Fibroblast of peridontal ligament (primary cell): ENCODE results near the gene NCOA1.
A peak's percentile ranks its signal among the peaks of the same experiment; 100 is the strongest.
"Not testable (repeated sequence)": the region's sequence is repeated elsewhere in the genome, so short reads cannot be mapped to it uniquely, and the experiment has no call there.

Source experiments
- DNase-seq: peaks from one replicate; pipeline ENCODE4 v3.0.0-alpha.2; 2010; ENCODE audit errors: extremely low read depth

NCOA1 gene

DNA sequence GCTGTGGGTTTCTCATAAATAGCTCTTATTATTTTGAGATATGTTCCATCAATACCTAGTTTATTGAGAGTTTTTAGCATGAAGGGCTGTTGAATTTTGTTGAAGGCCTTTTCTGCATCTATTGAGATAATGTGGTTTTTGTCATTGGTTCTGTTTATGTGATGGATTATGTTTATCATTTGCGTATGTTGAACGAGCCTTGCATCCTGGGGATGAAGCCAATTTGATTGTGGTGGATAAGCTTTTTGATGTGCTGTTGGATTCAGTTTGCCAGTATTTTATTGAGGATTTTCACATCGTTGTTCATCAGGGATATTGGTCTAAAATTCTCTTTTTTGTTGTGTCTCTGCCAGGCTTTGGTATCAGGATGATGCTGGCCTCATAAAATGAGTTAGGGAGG, 42.5 kb downstream of the NCOA1 start:
- not testable (repeated sequence) for DNase-seq

DNA sequence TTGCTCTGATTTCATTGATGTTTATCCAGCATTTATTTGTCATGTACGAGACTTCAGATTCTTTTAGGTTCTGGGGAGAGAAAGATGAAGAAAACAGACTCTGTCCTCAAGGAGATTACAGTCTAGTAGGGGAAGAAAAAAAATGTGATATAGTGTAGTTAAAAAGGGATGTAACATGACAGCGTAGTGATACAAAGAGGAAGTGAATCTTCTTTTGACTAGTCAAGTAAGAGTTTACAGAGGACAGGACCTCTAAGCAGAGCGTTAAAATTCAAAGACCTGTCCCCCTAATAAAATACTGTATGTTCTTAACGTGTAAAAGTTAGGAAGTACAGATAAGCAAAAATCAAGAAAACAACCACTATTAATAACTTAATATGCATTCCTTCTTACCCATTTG, 47.7 kb downstream of the NCOA1 start:
- DNase-seq: no peak

DNA sequence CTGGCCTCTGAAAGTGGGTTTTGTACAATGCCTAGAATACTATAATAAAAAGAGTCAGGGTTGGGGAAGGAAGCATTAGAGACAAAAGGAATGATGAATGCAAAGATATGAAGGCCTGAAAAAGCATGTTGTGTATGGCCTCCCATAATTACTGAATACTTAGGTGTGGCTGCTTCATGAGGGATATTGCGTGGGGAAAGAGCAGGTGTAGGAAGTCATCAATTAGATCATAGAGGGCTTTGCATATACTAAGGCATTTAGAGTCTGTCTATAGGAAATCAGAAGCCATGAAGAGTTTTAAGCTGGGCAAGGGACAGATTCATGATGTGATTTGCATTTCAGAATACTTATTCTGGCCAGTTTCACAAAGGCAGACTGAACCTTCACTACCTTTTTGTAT, 48.2 kb downstream of the NCOA1 start:
- DNase-seq: no peak

DNA sequence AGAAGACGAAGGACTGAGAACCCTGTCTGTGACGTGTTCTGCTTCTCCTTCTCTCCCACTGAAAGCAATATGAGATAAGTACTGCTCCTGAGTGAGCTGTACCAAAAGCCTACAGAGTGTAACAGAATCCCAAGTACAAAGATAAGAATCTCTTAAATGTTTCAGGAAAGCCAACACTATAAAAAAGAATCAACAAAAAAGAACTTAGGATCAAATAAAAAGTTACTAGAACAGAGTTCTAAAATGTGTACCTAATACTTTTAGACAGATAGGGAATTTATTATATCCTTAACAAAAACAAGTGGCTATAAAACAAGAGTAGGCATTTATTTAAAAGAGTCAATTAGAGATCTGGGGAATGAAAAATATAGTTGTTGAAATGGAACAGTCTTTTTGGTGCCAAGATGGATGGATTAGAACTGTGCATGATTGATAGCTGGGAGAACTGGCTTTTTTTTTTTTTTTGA, 49.0 kb downstream of the NCOA1 start:
- no peak for DNase-seq

DNA sequence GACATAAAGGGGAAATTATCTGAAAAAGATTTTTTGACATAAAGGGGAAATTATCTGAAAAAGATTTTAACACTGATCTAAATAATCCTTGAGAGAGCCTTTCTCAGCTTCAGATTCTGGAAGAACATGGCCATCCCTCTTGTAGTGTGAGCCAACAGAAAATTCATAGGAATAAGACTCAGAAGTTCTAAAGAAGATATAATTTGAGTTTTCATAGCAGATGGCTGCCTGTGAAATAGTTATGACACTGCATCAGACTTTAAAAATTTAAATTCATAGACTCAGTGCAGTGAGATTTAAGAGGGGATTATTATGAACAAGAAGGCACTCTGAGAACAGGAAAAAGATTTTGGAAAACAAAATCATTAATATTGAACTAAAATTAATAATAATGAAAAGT, 50.6 kb downstream of the NCOA1 start:
- DNase-seq: no peak

DNA sequence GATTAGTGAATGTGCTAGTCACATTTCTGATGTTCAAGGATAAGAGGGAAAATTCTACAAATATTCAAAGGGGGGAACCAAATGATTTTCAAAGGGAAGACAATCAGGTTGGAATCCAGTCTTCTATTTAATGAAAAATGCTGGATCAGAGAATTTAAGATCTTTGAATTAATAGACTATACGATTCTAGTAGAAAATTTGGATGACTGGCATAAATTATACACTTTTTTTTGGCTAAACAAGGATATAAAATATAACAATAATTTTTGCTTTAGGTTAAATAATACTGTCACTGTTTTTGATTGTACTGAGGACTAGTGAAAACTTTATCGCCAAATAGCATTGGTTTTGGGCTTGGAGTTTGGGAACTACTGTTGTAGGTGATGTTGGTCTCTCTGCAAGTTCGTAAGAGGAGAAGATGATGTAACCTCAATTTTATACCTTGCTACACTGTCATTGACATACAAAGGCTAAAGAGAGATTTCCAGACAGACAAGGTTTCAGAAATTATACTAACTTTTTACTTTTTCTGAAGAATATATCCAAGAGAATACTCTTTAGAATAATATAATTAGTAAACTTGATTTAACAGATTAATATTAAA, 51.3 kb downstream of the NCOA1 start:
- no peak for DNase-seq

DNA sequence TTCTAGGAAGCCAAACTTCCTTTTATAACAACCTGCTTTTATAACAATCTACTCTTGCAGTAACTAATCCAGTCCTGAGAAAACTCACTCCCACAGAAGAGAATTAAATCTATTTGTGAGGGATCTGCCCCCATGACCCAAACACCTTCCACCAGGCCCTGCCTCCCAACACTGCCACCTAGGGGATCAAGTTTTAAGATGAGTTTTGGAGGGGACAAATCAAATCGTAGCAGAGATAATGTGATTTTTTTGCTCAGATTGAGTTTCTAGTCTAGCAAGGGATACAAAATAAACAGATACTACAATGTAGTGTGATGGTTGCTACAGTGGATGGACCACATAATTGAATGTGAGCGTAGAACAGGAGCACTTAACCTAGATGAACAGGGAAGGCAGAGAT, 52.2 kb downstream of the NCOA1 start:
- DNase-seq: no peak

DNA sequence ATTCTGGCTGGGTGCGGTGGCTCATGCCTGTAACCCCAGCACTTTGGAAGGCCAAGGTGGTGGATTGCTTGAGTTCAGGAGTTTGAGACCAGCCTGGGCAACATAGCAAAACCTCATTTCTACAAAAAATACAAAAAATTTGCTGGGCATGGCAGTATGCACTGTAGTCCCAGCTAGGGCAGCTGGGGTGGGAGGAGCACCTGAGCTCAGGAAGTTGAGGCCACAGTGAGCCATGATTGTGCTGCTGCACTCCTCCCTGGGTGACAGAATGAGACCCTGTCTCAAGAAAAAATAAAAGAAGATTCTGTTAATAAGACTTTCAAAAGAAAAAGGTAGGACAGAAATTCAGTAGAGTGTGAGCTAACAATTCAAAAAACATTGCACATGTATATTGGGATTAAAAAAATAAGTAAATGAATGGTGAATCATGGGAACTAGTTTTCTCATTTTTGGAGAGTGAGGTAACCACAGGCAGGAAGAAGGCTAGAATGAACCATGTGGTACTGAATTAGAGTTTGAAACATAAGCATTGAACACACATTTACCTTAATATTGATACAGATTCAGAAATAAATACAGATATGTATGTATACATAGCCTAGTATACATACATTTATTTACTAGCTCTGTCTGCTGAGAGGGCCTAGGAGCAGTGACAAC, 53.5 kb downstream of the NCOA1 start:
- no peak for DNase-seq

DNA sequence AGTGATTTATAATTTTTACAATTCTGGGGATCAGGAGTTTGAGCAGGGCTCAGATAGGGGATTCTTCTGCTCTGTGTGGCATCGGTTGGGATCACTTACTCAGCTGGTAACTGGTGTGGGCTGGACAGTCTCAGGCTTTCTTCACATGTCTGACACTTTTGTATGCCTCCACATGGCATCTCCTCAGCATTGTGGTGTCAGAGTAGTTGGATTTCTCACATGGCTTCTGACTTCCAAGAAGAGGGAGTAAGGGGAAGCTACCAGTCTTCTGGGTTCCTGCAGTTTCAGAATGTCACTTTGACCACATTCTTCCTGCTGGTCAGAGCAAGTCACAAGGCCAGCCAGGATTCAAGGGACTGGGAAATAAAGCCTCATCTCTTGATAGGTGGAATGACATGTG, 55.6 kb downstream of the NCOA1 start:
- no peak for DNase-seq

DNA sequence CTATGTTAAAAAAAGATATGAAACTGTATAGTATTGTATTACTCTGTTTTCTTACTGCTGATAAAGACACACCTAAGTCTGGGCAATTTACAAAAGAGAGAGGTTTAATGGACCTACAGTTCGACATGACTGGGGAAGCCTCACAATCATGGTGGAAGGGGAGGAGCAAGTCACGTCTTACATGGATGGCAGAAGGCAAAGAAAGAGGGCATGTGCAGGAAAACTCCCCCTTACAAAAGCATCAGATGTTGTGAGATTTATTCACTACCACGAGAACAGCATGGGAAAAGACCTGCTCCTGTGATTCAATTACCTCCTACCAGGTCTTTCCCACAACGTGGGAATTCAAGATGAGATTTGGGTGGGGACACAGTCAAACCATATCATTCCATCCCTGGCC, 57.0 kb downstream of the NCOA1 start:
- DNase-seq: no peak

DNA sequence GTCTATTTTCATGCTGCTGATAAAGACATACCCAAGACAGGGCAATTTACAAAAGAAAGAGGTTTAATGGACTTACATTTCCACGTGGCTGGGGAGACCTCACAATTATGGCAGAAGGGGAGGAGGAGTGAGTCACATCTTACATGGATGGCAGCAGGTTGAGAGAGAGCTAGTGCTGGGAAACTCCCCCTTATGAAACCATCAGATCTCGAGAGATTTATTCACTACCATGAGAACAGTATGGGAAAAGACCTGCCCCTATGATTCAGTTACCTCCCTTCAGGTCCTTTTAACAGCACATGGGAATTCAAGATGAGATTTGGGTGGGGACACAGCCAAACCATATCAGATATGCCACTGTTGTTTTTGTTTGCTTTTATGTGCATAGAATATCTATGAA, 59.2 kb downstream of the NCOA1 start:
- DNase-seq: not testable (repeated sequence)

DNA sequence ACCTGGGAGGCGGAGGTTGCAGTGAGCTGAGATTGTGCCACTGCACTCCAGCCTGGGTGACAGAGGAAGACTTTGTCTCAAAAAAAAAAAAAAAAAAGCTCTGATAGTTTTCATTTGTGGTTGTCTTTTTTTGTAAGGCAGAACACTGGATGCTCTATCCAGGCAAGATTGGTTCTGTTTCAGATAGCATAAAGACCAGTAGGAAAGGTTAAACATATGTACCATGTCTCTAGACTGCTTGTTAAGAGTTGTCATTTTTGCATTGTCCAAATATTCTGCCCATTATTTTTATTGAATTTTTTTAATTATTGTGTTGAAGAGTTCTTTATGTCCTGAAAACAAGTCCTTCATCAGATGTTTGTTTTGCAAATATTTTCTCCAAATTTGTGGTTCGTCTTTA, 60.0 kb downstream of the NCOA1 start:
- DNase-seq: no peak

DNA sequence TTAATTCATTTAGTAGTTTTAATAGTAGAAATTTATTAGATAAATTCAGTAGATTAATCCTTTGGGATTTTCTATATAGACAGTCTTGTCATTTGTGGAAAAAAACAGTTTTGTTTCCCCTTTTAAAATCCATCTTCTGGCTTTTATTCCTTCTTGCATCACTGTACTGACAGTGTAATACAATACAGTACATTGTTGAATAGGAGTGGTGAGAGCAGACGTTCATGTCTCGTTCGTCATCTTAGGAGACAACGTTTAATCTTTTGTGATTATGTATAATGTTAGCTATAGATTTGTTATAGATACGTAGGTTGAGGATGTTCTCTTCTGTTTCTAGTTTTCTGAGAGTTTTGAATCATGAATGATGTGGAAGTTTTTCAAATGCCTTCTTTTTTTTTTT, 61.8 kb downstream of the NCOA1 start:
- no peak for DNase-seq

DNA sequence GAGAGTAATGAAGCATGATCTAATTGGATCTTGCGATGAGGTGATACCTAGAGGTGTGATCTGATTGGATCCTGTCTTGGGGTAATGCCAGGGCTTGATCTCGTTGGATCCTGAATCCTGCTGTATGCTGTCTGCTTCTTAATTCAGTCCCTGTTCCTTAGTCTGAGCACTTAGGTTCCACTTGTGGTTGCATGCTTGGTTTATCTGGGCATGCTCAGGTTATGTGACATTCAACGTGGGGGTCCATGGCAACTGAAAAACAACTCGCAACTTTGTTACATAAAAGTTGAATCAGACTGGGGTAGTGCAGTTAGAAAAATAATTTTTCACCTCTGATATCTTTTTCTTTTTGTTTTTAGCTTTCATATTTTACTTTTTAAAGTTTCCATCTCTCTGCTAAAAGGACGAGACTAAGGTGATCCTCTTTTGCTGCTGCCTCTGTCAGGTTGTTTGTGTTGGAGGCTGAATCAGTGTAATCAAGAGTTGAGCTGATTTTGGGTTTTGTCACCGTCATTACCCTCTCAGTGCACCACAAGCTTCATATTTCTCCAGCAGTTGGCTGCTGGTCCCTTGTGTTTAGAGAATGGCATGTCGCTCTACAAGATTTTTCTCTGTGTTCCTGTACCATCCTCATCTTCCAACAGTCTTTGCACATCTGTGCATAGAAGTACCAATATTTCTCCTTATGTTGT, 67.9 kb downstream of the NCOA1 start:
- DNase-seq: peak; percentile 4

DNA sequence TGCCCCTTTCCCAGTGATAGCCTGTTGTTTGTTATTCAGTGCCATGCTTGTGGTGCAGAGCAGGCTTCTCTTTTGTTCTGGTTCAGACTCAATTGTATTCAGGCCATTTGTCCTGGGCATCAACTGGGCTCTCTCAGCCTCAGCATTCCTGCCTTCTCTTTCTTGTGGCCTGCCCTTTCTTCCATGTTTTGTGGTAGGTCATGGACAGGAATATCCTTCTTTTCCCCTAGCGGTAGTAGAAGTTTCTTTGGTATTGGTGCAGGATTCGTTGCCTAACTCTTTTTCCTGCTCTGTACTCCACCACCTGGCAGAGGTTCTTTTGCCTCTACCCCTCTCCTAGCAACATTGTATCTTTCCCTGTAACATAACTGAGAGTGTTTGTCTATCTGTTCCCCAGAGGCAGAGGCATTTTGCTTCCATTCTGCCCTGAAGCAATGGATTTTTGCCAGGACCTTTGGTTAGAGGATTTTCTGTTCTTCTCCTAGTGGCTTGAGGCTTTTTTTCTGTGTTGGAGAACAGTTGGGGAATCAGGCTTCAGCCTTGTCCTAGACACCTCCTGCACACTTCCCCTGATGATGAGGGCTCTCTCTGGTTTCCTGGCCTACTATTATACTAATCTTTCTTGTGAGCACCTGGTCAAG, 68.5 kb downstream of the NCOA1 start:
- DNase-seq: peak; percentile 69

DNA sequence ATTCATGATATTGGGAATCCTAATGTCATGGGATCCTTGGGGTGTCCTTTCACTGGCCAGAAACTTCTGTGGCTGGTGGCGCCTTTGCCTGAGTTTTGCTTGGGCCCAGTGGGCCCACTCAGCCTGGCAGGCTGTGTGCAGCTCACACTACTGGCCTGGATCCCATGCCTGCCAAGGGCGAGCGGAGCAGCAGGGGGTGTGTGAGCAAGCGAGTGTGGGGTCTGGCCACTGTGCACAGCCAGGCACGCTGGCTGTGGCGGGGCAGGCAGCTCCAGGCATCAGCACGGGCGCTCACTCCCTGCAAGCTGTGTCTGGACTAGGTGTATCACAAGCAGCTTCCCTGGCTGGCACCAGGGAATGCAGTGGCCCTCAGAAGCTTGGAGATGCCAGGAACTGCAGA, 74.5 kb downstream of the NCOA1 start:
- DNase-seq: no peak

DNA sequence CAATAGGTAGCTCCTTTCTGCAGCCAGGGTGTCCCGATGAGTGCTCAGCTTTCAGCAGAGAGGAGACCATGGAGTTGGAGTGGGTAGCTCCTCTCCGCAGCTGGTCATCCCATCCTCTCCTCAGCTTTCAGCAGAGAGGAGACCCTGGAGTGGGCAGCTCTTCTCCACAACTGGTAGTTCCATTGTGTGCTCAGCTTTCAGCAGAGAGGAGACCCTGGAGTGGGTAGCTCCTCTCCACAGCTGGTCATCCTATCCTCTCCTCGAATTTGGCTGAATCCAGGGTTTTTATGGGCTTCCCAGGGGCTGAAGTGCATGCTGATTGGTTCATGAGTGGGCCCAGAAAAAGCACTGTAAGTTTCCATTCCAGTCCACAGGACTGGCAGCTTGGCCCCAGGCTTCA, 75.2 kb downstream of the NCOA1 start:
- no peak for DNase-seq

DNA sequence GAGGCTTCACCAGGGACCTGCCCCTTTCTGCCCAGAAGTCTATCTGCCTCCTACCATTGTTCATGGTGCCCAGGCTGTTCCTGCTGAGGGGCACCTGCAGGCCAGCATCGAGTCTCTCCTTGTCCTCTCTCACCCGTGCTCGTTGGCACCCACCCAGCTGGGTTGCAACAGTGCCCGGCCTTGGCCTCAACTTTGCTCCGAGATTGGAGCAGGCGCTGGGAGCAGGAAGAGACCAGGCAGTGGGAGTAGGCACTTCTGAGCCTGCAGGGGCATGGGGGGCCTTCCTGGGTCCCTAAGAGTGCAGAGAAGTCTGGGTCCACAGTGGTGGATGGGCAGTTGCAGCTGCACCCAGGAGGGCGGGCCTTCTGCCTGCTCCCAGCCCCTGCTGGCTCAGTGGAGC, 75.6 kb downstream of the NCOA1 start:
- DNase-seq: no peak

DNA sequence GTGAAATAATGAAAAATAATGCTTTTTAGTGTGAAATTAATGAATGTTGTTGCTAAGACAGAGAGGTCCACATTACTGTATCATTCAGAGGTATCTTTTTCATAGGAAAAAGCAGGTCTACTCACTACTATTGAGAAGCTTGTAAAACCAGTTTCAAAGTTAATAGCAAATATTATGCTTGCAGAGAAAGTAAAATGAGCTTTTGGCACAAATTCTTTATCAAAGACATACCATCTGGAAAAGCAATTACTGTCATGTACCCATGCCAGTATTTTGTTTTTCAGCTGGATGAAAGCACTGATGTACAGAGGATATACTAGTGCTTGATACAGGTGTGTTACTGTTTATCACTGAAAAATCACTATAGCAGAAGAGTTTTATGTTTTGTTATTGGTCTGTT, 77.5 kb downstream of the NCOA1 start:
- no peak for DNase-seq

DNA sequence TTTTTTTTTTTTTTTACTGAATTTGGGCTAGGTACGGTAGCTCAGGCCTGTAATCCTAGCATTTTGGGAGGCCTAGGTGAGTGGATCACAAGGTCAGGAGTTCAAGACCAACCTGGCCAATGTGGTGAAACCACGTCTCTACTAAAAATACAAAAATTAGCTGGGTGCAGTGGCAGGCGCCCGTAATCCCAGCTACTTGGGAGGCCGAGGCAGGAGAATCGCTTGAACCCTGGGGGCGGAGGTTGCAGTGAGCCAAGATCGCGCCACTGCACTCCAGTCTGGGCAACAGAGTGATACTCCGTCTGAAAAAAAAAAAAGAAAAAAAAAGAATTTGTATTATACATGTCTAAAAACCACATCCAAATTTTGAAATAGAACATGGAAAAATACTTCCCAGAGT, 78.5 kb downstream of the NCOA1 start:
- not testable (repeated sequence) for DNase-seq

DNA sequence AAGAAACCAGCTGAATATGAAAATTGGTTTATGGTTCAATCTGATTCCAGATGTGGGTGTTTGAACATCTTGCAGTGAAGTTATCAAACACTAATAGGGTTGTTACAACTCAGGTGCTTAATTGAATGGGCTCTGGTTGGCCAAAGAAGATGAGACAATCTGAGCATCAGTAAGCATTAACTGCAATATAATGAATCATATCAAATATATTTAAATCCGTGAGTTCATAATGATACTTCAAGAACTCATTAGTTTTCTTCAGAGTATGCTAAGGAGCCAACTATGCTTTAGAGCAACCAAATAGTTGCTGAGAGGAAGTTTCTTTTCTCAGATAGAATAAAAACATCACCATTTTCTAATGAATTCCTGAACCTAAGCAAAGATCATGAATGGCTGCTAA, 79.2 kb downstream of the NCOA1 start:
- DNase-seq: no peak

DNA sequence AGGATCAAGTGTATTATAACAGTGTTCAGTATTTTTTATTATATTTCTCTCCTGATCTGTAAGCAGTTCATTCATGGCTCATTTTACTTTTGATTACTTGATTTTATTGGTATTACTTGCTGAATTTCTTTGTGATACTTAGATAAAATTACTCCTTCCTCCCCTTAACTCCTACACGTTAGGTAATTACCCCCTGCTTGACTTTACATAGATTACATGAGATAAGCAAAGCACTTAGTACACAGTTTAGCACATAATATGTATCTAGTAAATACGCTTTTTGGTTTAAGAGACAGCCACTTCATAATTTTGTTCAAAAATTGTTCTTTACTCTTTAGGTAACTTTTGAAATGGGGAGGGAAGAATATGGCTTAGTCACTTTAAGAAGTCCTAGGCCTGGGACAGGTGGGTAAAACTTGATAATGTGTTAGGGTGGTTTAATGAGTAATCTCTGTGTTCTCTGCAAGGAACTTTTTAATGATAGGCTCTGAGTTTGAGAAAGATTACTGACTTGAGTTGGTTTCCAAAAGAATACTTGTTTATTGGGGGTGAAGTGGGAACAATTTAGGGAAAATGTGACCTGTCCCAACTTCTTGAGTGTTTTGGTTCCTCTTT, 80.9 kb downstream of the NCOA1 start:
- no peak for DNase-seq
